GM23248 (cell line): Measurements from ENCODE around the gene DIDO1.

Source experiments
- EZH2 ChIP-seq: fragments of 200-600 bp; sonication (generic); IDR thresholded peaks from 2 replicates; pipeline ENCODE4 v1.6.1; 2018; ENCODE audit warnings: antibody characterized with exemption, mild to moderate bottlenecking; ENCODE audit not compliant: insufficient read depth, poor library complexity, severe bottlenecking
- EZH2phosphoT487 ChIP-seq: fragments of 200-600 bp; sonication (generic); IDR thresholded peaks from 2 replicates; pipeline ENCODE4 v1.6.1; 2018; ENCODE audit warnings: antibody characterized with exemption, moderate library complexity, mild to moderate bottlenecking, low read depth; ENCODE audit not compliant: insufficient read depth

- no peak for TF ChIP-seq EZH2phosphoT487
- no peak for TF ChIP-seq EZH2
Measured at GRCh38 chr20:62892348-62893304, 33.7 kb downstream of the DIDO1 start.
